H1 (cell line): ENCODE data around the gene NMT1. TPM values are rescaled to one million over a fixed set of nuclear protein-coding genes. Genes with fewer than 3 reads are reported as not detected.

Experiments used
- BCL11A ChIP-seq, 2 experiments: IDR thresholded peaks; one replicate each; pipeline ENCODE4 v1.6.1; 2011; ENCODE audit warnings: low read depth in 2 of 2, low read length in 2 of 2, mild to moderate bottlenecking in 2 of 2
- SUZ12 ChIP-seq: fragments of 200-600 bp; sonication (generic); IDR thresholded peaks from 2 replicates; pipeline ENCODE4 v1.6.1; 2012; ENCODE audit warnings: mild to moderate bottlenecking, inconsistent platforms, low read length, moderate library complexity, mixed read lengths
- polyA plus RNA-seq, 7 experiments: library from polyadenylated mRNA; depleted of rRNA in 3 of 7; stranded (reverse) in 5 of 7; unstranded in 2 of 7; fragments of >200 nt in 5 of 7; fragments of 200-250 nt in 2 of 7; gene quantifications; 1 replicate in 5 of 7; 2 replicates in 1 of 7; 4 replicates in 1 of 7; pipeline versions ENCODE4 v1.2.1 to v1.2.3, GENCODE V29; 2011 to 2013; ENCODE audit warnings: missing spikeins in 2 of 7, mixed read lengths in 2 of 7
- total RNA-seq: library from RNA; stranded (reverse); fragmentation: NEBNext Ultra II Directional; extraction: Animal tissue kit (Norgen Biotek cat#: 25700); gene quantifications from 2 replicates; pipeline ENCODE4 v1.2.1, GENCODE V29; 2021

Gene NMT1
- total and polyA plus RNA-seq, 2 of the 8 experiments (the other 6 are each of a cell fraction or from before 2014, with no cell fraction given): 42.9 to 149 TPM

DNA sequence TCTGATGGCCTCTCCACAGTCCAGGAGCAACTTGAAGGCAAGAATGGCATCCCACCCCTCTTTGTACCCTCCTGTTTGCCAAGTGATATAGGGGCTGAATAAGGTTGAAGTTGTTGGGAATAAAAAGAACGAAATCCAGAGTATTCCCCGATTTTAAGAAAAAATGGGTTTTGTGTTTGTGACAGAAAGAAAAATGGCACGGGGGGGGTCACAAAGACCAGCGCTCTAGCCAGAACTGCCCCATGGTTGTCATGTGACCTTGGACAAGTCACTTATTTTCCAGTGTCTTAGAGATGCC, 85.4 kb downstream of the NMT1 start (continued):
- no peak for TF ChIP-seq BCL11A (IDR thresholded peaks at IDR 0.05; ENCODE audit: low read depth in 2 of 2, low read length in 2 of 2)
- no peak for TF ChIP-seq SUZ12
